Trophoblast cell (in vitro differentiated cells and primary cell): ENCODE measurements around the gene MTM1.

ENCODE experiments used
- DNase-seq, 2 donors: peaks; one replicate each; pipeline ENCODE4 v3.0.0-alpha.2; 2016
- H2AFZ ChIP-seq: 2 replicates; pipeline ENCODE4 v1.6.1; 2013; ENCODE audit warnings: low read length, moderate library complexity, mild to moderate bottlenecking; ENCODE audit not compliant: insufficient read depth, poor library complexity
- H2AK5ac ChIP-seq: 2 replicates; pipeline ENCODE4 v1.6.1; 2013; ENCODE audit warnings: mild to moderate bottlenecking, low read length
- H2BK120ac ChIP-seq: 2 replicates; pipeline ENCODE4 v1.6.1; 2013; ENCODE audit warnings: low read length, mild to moderate bottlenecking, moderate library complexity; ENCODE audit not compliant: insufficient read depth, poor library complexity
- H2BK12ac ChIP-seq: 2 replicates; pipeline ENCODE4 v1.6.1; 2013; ENCODE audit warnings: mild to moderate bottlenecking, low read length, moderate library complexity
- H2BK5ac ChIP-seq: 2 replicates; pipeline ENCODE4 v1.6.1; 2013; ENCODE audit warnings: low read length, low read depth, moderate library complexity, mild to moderate bottlenecking; ENCODE audit not compliant: poor library complexity
- H3K14ac ChIP-seq: 2 replicates; pipeline ENCODE4 v1.6.1; 2013; ENCODE audit warnings: mild to moderate bottlenecking, low read length
- H3K18ac ChIP-seq: 2 replicates; pipeline ENCODE4 v1.6.1; 2013; ENCODE audit warnings: mild to moderate bottlenecking, low read length
- H3K23ac ChIP-seq: 2 replicates; pipeline ENCODE4 v1.6.1; 2013; ENCODE audit warnings: low read length
- H3K27ac ChIP-seq: 2 replicates; pipeline ENCODE4 v1.5.1; 2013; ENCODE audit warnings: low read depth, mild to moderate bottlenecking, inconsistent platforms, low read length, moderate library complexity
- H3K27me3 ChIP-seq: 2 replicates; pipeline ENCODE4 v1.6.1; 2013; ENCODE audit warnings: inconsistent platforms, mild to moderate bottlenecking, low read length, moderate library complexity; ENCODE audit not compliant: insufficient read depth
- H3K36me3 ChIP-seq, 2 experiments: 1 replicate in 1 of 2; 2 replicates in 1 of 2; pipeline ENCODE4 v1.6.1; 2013; ENCODE audit warnings: low read length in 2 of 2, mild to moderate bottlenecking in 2 of 2, moderate library complexity in 1 of 2; ENCODE audit not compliant: insufficient read depth in 2 of 2, control insufficient read depth in 1 of 2
- H3K4ac ChIP-seq: 2 replicates; pipeline ENCODE4 v1.6.1; 2013; ENCODE audit warnings: low read depth, mild to moderate bottlenecking, low read length, moderate library complexity
- H3K4me1 ChIP-seq, 2 experiments: 1 replicate in 1 of 2; 2 replicates in 1 of 2; pipeline ENCODE4 v1.6.1; 2013; ENCODE audit warnings: low read length in 2 of 2, mild to moderate bottlenecking in 2 of 2, moderate library complexity in 1 of 2; ENCODE audit not compliant: insufficient read depth in 2 of 2, control insufficient read depth in 1 of 2
- H3K4me2 ChIP-seq: 2 replicates; pipeline ENCODE4 v1.6.1; 2013; ENCODE audit warnings: inconsistent platforms, mild to moderate bottlenecking, low read length, moderate library complexity
- H3K4me3 ChIP-seq: 2 replicates; pipeline ENCODE4 v1.5.1; 2013; ENCODE audit warnings: mild to moderate bottlenecking, low read depth, low read length, inconsistent platforms
- H3K79me1 ChIP-seq: one replicate; pipeline ENCODE4 v1.6.1; 2013; ENCODE audit warnings: low read length
- H3K79me2 ChIP-seq: 2 replicates; pipeline ENCODE4 v1.6.1; 2013; ENCODE audit warnings: low read length, mild to moderate bottlenecking; ENCODE audit not compliant: control insufficient read depth, insufficient read depth, poor library complexity
- H3K9ac ChIP-seq: 2 replicates; pipeline ENCODE4 v1.6.1; 2013; ENCODE audit warnings: mild to moderate bottlenecking, low read length
- H3K9me3 ChIP-seq: 2 replicates; pipeline ENCODE4 v1.6.1; 2013; ENCODE audit warnings: low read depth, mild to moderate bottlenecking, control low read depth, inconsistent platforms, low read length; ENCODE audit not compliant: insufficient read depth
- H4K12ac ChIP-seq: 2 replicates; pipeline ENCODE4 v1.6.1; 2013; ENCODE audit warnings: low read depth, mild to moderate bottlenecking, low read length, moderate library complexity
- H4K8ac ChIP-seq: 2 replicates; pipeline ENCODE4 v1.6.1; 2013; ENCODE audit warnings: low read depth, mild to moderate bottlenecking, low read length, moderate library complexity
- H4K91ac ChIP-seq: one replicate; pipeline ENCODE4 v1.6.1; 2013; ENCODE audit warnings: low read depth, mild to moderate bottlenecking, low read length, moderate library complexity
- WGBS: extraction: QIAGEN DNeasy Blood & Tissue Kit; methylation state at CpG from one replicate; pipeline ENCODE4 v1.1.7; 2013; ENCODE audit warnings: missing lambda C conversion rate; ENCODE audit not compliant: insufficient read length, insufficient coverage; ENCODE audit errors: extremely low coverage; 5-methylcytosine and 5-hydroxymethylcytosine counted together

Gene MTM1

GRCh38 chrX:150572206-150572605 is 3.8 kb downstream of the MTM1 start:
- H2BK120ac ChIP-seq = no peak overlapping the region

GRCh38 chrX:150573106-150573505 is 4.7 kb downstream of the MTM1 start:
- Histone ChIP-seq H3K4me2 (no peak overlapping the region), H3K36me3 (no peaks in the 10 kb centered on the region), H2AFZ (no peak overlapping the region), H4K12ac (no peak overlapping the region), H3K9ac (no peak overlapping the region), H3K79me1 (peaks cover 7% of the 10 kb centered on the region), H3K9me3 (no peaks in the 10 kb centered on the region), H4K8ac (no peak overlapping the region), H2BK5ac (no peak overlapping the region), H3K27me3 (no peaks in the 10 kb centered on the region), H3K18ac (no peak overlapping the region), H2BK12ac (no peak overlapping the region), H3K4me1 (peaks cover 0 to 8% of the 10 kb centered on the region in 2 experiments), H3K27ac (no peak overlapping the region), H3K23ac (no peak overlapping the region), H3K4ac (no peak overlapping the region), H3K4me3 (no peak overlapping the region), H2BK120ac (no peak overlapping the region), H3K14ac (no peak overlapping the region), H2AK5ac (no peak overlapping the region), H3K79me2 (peaks cover 5% of the 10 kb centered on the region), H4K91ac (no peak overlapping the region)
- no peak for DNase-seq
- no CpG with 5 or more reads among the region's 1 CpG for WGBS

More at GRCh38 chrX:150572206-150572605, 3.8 kb downstream of the MTM1 start:
- Histone ChIP-seq H3K18ac (no peak overlapping the region), H3K4ac (no peak overlapping the region), H3K23ac (no peak overlapping the region), H2AFZ (no peak overlapping the region), H3K79me2 (peaks cover 5% of the 10 kb centered on the region), H3K9me3 (no peaks in the 10 kb centered on the region), H3K36me3 (no peaks in the 10 kb centered on the region), H3K4me3 (no peak overlapping the region), H3K4me1 (peaks cover 0 to 8% of the 10 kb centered on the region in 2 experiments), H4K8ac (no peak overlapping the region), H3K79me1 (peaks cover 9% of the 10 kb centered on the region), H2AK5ac (no peak overlapping the region), H3K27ac (peak overlapping the region; percentile 26), H4K91ac (no peak overlapping the region), H2BK12ac (no peak overlapping the region), H2BK5ac (no peak overlapping the region), H3K14ac (no peak overlapping the region), H4K12ac (no peak overlapping the region), H3K4me2 (no peak overlapping the region), H3K9ac (no peak overlapping the region), H3K27me3 (no peaks in the 10 kb centered on the region)
- peak; percentile 47 to 69 for DNase-seq
- no CpG with 5 or more reads among the region's 1 CpG for WGBS

- Histone ChIP-seq H3K4me1 (peaks cover 0 to 8% of the 10 kb centered on the region in 2 experiments), H4K91ac (no peak overlapping the region), H4K12ac (no peak overlapping the region), H3K14ac (no peak overlapping the region), H4K8ac (no peak overlapping the region), H3K4me3 (no peak overlapping the region), H2AFZ (no peak overlapping the region), H3K36me3 (no peaks in the 10 kb centered on the region), H3K9me3 (no peaks in the 10 kb centered on the region), H3K4me2 (no peak overlapping the region), H2BK120ac (no peak overlapping the region), H2AK5ac (no peak overlapping the region), H3K79me2 (peaks cover 3% of the 10 kb centered on the region), H2BK12ac (no peak overlapping the region), H3K27me3 (no peaks in the 10 kb centered on the region), H3K9ac (no peak overlapping the region), H3K23ac (no peak overlapping the region), H3K79me1 (peaks cover 5% of the 10 kb centered on the region), H3K4ac (no peak overlapping the region), H3K18ac (no peak overlapping the region), H2BK5ac (no peak overlapping the region), H3K27ac (no peak overlapping the region)
- WGBS = no CpG with 5 or more reads among the region's 4 CpGs
- DNase-seq = no peak
These were observed 5.3 kb downstream of the MTM1 start for GRCh38 chrX:150573702-150574101.

- H3K14ac ChIP-seq = no peak overlapping the region
- no peaks in the 10 kb centered on the region for H3K79me1 ChIP-seq
- H3K4ac ChIP-seq = no peak overlapping the region
- H4K12ac ChIP-seq = no peak overlapping the region
- H3K36me3 ChIP-seq = no peaks in the 10 kb centered on the region
- H4K8ac ChIP-seq = no peak overlapping the region
- no peak overlapping the region for H3K4me2 ChIP-seq
- DNase-seq = no peak
- no CpG with 5 or more reads among the region's 13 CpGs for WGBS
- H2BK120ac ChIP-seq = no peak overlapping the region
- no peaks in the 10 kb centered on the region for H3K27me3 ChIP-seq
- no peaks in the 10 kb centered on the region for H3K79me2 ChIP-seq
- no peak overlapping the region for H3K18ac ChIP-seq
- peaks cover 0 to 8% of the 10 kb centered on the region in 2 experiments for H3K4me1 ChIP-seq
- H3K4me3 ChIP-seq = no peak overlapping the region
- H2AFZ ChIP-seq = no peak overlapping the region
- no peak overlapping the region for H3K23ac ChIP-seq
- no peaks in the 10 kb centered on the region for H3K9me3 ChIP-seq
- no peak overlapping the region for H3K9ac ChIP-seq
- H2BK5ac ChIP-seq = no peak overlapping the region
- no peak overlapping the region for H2BK12ac ChIP-seq
- H3K27ac ChIP-seq = no peak overlapping the region
- H4K91ac ChIP-seq = no peak overlapping the region
- H2AK5ac ChIP-seq = no peak overlapping the region
These were observed 6.4 kb downstream of the MTM1 start for GRCh38 chrX:150574559-150575418.
